ENCODE data around the gene ATRAID.

Gene ATRAID

DNA sequence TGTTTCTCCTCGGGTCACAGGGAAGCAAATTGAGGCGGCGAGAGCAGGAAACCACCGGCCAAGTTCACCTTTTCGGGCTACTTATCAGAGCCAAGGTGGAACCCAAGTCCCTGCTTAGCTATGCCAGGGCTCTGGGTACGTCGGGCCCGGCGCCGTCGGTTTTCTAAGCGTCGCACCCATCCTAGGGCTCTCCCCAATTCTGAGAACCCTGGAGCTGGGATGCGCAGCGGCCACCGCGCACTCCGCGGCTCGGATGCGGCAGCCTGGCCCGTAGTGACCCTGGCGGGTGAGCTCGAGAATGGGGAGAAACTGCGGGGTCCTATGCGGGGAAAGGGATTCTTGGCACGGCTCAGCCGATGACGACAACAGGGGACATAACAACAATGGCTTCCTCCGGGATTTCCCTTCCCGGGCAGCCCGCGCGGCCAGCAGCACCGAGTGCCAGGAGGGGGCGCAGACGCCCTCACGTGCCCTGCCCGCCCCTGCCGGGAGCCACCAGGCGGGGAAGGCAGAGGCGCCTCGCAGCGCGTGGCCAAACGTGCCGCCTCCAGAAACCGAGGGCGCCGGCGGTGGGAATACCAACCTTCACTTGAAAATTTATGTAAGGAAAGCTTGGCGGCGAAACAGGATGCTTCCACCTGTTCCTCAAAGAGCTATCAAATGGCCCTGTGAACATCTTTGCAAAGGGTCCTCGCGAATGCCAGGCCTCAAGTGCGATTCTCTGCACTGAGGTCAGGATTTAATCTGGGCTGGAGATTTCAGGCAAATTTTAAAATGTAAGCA lies 53.1 kb downstream of the ATRAID start:
- Histone ChIP-seq H3K4me3 (IDR thresholded peaks at IDR 0.05; ENCODE audit: insufficient read depth, low read depth, low read length) (peak overlapping the region; percentile 18), H3K9ac (peak overlapping the region; percentile 37; the same call in 1 of the 2 replicates), H3K4me1 (ENCODE audit: low read depth, poor library complexity, severe bottlenecking) (peaks cover 13% of the 10 kb centered on the region), H3K27me3 (ENCODE audit: insufficient read depth, low read depth) (peaks cover 53% of the 10 kb centered on the region), H2AFZ (ENCODE audit: low read depth) (peak overlapping the region; percentile 97), H3K4me2 (peak overlapping the region; percentile 84), H3K79me2 (ENCODE audit: insufficient read depth, low read depth) (no peaks in the 10 kb centered on the region), H3K36me3 (ENCODE audit: insufficient read depth) (no peaks in the 10 kb centered on the region), H4K20me1 (ENCODE audit: insufficient read depth) (no peaks in the 10 kb centered on the region), H3K27ac (no peak overlapping the region)
- TF ChIP-seq, protein P1, sequence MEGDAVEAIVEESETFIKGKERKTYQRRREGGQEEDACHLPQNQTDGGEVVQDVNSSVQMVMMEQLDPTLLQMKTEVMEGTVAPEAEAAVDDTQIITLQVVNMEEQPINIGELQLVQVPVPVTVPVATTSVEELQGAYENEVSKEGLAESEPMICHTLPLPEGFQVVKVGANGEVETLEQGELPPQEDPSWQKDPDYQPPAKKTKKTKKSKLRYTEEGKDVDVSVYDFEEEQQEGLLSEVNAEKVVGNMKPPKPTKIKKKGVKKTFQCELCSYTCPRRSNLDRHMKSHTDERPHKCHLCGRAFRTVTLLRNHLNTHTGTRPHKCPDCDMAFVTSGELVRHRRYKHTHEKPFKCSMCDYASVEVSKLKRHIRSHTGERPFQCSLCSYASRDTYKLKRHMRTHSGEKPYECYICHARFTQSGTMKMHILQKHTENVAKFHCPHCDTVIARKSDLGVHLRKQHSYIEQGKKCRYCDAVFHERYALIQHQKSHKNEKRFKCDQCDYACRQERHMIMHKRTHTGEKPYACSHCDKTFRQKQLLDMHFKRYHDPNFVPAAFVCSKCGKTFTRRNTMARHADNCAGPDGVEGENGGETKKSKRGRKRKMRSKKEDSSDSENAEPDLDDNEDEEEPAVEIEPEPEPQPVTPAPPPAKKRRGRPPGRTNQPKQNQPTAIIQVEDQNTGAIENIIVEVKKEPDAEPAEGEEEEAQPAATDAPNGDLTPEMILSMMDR (conservative IDR thresholded peaks at IDR 0.05; ENCODE audit: low read depth, low read length), result peak; percentile 52

GRCh38 chr2:27265536-27265870 lies 53.7 kb downstream of the ATRAID start:
- H3K36me3 ChIP-seq (ENCODE audit: insufficient read depth), result no peaks in the 10 kb centered on the region
- peaks cover 48% of the 10 kb centered on the region for H3K27me3 ChIP-seq (ENCODE audit: insufficient read depth, low read depth)
- H3K79me2 ChIP-seq (ENCODE audit: insufficient read depth, low read depth), result no peaks in the 10 kb centered on the region
- H4K20me1 ChIP-seq (ENCODE audit: insufficient read depth), result no peaks in the 10 kb centered on the region
- H3K9ac ChIP-seq, result no peak overlapping the region
- no peak overlapping the region for H3K4me3 ChIP-seq (IDR thresholded peaks at IDR 0.05; ENCODE audit: insufficient read depth, low read depth, low read length)
- H2AFZ ChIP-seq (ENCODE audit: low read depth), result peak overlapping the region; percentile 97; the same call in 1 of the 2 replicates
- no peak overlapping the region; the same call in 1 of the 2 replicates for H3K4me2 ChIP-seq
- no peak overlapping the region for H3K27ac ChIP-seq
- TF ChIP-seq, protein P1 (conservative IDR thresholded peaks at IDR 0.05; ENCODE audit: low read depth, low read length), result no peak
- H3K4me1 ChIP-seq (ENCODE audit: low read depth, poor library complexity, severe bottlenecking), result peaks cover 13% of the 10 kb centered on the region

All from KMS-11 (cell line).